GM19238 (cell line): ENCODE results near the gene CANT1.

Experiments used
- DNase-seq: peaks from one replicate; pipeline ENCODE4 v3.0.0; 2011; ENCODE audit warnings: low spot score; ENCODE audit not compliant: insufficient read length

CANT1 gene

GRCh38 chr17:79009397-79010303 lies at the start of gene CANT1:
TSS of gene CANT1 (minus strand) at chr17:79009764. CDS start at chr17:78997622, 12,142 bp downstream.
- DNase-seq, result peak; percentile 99

- DNase-seq, result no peak
Observed at GRCh38 chr17:79057737-79058385, 48.3 kb upstream of the CANT1 start.

- DNase-seq, result no peak
Observed at GRCh38 chr17:79055197-79055596, 45.6 kb upstream of the CANT1 start.

GRCh38 chr17:79054200-79054960 lies 44.8 kb upstream of the CANT1 start:
- no peak for DNase-seq

GRCh38 chr17:79053251-79053925 lies 43.8 kb upstream of the CANT1 start:
- DNase-seq, result no peak

GRCh38 chr17:79052131-79052530 lies 42.6 kb upstream of the CANT1 start:
- no peak for DNase-seq

- no peak for DNase-seq
Observed at GRCh38 chr17:79051306-79051705, 41.7 kb upstream of the CANT1 start.

GRCh38 chr17:79050551-79050950 lies 41.0 kb upstream of the CANT1 start:
- no peak for DNase-seq

GRCh38 chr17:79049821-79050220 lies 40.3 kb upstream of the CANT1 start:
- DNase-seq, result no peak

GRCh38 chr17:79048826-79049755 lies 39.5 kb upstream of the CANT1 start:
- DNase-seq, result no peak

GRCh38 chr17:79047923-79048825 lies 38.6 kb upstream of the CANT1 start:
- DNase-seq, result no peak

GRCh38 chr17:79047291-79047920 lies 37.8 kb upstream of the CANT1 start:
- DNase-seq, result no peak

GRCh38 chr17:79046916-79047280 lies 37.3 kb upstream of the CANT1 start:
- DNase-seq, result no peak

GRCh38 chr17:79046197-79046915 lies 36.8 kb upstream of the CANT1 start:
- DNase-seq, result no peak

GRCh38 chr17:79045842-79046196 lies 36.3 kb upstream of the CANT1 start:
- DNase-seq, result peak; percentile 74

GRCh38 chr17:79045001-79045729 lies 35.6 kb upstream of the CANT1 start:
- DNase-seq, result no peak

GRCh38 chr17:79044462-79044861 lies 34.9 kb upstream of the CANT1 start:
- DNase-seq, result no peak

GRCh38 chr17:79043931-79044320 lies 34.4 kb upstream of the CANT1 start:
- DNase-seq, result no peak
